HG02623 (cell line): ENCODE results near the gene BCL7B.
A peak's percentile ranks its signal among the peaks of the same experiment; 100 is the strongest.
"Not testable (repeated sequence)": the region's sequence is repeated elsewhere in the genome, so short reads cannot be mapped to it uniquely, and the experiment has no call there.

ENCODE experiments used
- ATAC-seq: cut with Tn5 transposase; IDR thresholded peaks from one replicate; pipeline ENCODE4 v1.9.1; 2021; ENCODE audit warnings: moderate library complexity; ENCODE audit not compliant: unreplicated experiment

The BCL7B gene

GRCh38 chr7:73537051-73537450 is 20.4 kb downstream of the BCL7B start:
- ATAC-seq: no peak

DNA sequence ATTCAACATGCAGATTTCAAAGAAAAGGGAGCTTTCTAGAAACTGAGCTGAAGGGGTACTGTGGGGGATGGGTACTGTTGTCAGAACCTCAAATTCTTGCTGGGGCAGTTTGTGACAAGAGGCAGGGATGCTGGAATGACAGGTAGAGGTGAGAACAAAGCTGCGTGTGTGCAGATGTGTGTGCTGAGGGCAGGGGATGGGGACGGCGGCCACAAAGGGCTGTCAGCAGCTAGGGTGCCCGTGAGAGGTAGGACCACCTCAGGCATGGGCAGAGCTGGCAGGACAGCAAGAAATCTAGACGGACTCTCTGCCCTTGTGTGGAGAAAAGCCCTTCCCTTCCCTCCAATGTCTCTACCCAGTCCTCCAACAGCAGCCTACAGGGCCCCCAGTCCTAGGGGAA is 21.0 kb downstream of the BCL7B start:
- no peak for ATAC-seq

DNA sequence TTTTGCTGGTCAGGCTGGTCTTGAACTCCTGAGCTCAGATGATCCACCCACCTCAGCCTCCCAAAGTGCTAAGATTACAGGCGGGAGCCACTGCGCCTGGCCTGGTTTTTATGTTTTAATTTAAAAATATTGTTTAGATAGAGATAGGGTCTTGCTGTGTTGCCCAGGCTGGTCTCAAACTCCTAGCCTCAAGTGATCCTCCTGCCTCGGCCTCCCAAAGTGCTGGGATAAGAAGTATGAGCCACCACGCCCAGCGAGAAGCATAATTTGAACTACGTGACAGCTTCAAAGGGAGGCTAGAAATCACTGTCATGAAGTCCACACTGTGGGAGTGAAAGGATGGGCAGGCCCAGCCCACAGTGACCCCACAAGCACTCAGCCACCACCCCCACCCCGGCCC is 21.6 kb downstream of the BCL7B start:
- not testable (repeated sequence) for ATAC-seq

DNA sequence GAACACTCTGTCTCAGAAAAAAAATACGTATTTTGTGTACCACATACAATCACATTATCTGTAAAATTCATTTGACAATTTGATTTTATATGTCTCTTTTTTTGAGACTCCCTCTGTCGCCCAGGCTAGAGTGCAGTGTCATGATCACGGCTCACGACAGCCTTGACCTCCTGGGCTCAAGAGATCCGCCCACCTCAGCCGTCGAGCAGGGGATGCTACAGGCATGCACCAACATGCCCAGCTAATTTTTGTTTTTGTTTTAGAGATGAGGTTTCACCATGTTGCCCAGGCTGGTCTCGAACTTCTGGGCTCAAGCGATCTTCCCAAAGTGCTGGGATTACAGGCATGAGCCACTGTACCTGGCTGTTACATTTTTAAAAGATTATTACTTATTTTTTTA is 23.7 kb downstream of the BCL7B start:
- ATAC-seq: no peak

- ATAC-seq: no peak
Measured at GRCh38 chr7:73532224-73532623, 25.3 kb downstream of the BCL7B start.

DNA sequence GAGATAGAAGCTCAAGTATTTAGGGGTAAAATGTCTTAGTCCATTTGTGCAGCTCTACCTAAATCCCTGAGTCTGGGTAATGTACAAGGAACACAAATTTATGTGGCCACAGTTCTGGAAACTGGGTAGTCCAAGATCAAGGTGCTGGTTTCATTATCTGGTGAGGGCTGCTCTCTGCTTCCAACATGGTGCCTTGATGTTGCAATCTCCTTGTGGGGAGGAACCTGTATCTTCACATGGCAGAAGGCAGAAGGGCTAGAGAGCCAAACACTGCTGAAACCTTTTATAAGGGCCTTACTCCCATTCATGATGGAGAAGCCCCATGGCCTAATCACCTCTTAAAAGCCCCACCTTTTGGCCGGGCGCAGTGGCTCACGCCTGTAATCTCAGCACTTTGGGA is 26.7 kb downstream of the BCL7B start:
- no peak for ATAC-seq

GRCh38 chr7:73526896-73527821 is 30.3 kb downstream of the BCL7B start:
- no peak for ATAC-seq

DNA sequence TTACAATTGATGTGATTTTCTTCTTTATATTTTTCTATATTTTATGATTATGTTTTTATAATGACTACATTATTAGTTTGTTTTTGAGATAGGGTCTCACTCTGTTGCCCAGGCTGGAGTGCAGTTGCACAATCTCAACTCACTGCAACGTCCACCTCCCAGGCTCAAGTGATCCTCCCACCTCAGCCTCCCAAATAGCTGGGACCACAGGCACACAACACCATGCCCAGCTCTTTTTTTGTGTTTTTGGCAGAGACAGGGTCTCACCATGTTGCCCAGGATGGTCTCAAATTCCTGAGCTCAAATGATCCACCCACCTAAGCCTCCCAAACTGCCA is 31.4 kb downstream of the BCL7B start:
- ATAC-seq: not testable (repeated sequence)

- peak; percentile 82 for ATAC-seq
Measured at GRCh38 chr7:73522105-73522872, 35.2 kb downstream of the BCL7B start, which contains the start of gene BAZ1B. TSS of gene BAZ1B (minus strand) at chr7:73522293. CDS start at chr7:73521933, 360 bp downstream.

- peak; percentile 34 for ATAC-seq
Measured at GRCh38 chr7:73521636-73522104, 35.8 kb downstream of the BCL7B start.

- ATAC-seq: no peak
Measured at GRCh38 chr7:73520673-73521635, 36.5 kb downstream of the BCL7B start.

DNA sequence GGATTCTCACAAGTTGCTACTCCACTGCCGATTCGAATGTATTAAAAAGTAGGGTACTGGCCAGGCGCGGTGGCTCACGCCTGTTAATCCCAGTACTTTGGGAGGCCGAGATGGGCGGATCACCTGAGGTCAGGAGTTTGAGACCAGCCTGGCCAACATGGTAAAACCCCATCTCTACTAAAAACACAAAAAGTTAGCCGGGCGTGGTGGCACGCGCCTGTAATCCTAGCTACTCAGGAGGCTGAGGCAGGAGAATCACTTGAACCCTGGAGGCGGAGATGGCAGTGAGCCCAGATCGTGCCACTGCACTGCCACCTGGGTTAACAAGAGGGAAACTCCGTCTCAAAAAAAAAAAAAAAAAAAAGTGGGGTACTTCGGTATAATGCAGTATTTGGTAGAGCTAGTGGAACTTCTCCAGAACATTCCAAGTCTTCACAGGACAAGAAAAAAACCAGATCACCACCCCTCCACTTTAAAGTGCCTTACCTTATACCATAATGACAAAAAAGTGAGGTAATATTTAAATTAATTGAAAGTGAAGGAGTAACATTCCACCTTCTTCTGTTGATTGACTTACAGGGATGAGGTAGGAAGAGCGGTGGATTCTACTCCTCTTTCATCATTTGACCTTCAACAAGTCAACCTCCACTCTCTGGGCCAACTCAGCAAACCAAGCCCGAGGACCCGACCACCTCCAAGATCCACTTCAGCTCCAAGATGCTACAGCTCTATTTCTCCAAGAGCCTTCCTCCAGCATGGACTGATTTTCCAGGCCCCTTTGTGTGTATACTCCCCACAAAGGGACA is 37.4 kb downstream of the BCL7B start:
- no peak for ATAC-seq

DNA sequence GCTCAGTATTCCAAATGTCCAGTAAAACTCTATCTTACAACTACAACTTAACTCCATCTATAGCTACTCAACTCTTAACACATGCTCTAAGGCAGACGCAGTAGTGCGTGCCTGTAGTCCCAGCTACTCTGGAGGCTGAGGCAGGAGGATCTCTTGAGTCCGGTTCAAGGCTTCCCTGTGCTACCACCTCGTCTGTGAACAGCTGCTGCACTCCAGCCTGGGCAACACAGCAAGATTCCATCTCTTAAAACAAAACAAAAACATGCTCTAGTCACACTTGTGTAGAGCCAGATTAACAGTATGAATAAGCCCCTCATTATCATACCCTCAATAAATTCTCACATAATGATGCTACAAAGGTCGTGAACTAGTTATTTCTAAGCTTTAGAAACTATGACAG is 39.0 kb downstream of the BCL7B start:
- no peak for ATAC-seq

DNA sequence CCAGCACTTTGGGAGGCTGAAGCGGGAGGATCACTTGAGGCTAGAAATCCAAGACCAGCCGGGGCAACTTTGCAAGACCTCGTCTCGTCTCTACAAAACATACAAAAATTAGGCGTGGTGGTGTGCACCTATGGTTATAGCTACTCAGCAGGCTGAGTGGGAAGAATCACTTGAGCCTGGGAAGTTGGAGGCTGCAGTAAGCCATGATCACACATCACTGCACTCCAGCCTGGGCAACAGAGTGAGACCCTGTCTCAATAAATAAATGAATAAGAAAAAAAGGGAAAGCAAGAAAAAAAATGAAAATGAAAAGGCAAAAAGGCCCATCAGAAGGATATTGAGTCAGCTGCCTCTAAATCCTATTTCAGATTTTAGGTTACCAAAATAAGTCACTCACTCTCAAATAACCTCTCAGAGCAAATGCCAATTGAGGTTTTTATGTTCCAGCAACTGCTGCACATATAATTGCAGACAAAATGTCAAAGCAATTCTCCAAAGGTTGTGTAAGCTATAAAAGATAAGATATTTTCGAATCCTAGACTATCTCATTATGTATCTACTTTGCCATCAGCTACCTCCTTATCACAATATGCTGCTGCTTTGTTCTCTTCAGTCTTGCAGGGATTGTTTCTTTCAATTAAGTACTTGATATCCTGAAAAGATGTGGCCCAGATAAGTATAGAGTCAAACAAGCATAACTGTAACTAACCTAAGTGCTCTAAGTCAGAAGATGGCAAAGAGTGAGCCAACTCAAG is 40.1 kb downstream of the BCL7B start:
- no peak for ATAC-seq

- ATAC-seq: no peak
Measured at GRCh38 chr7:73515178-73515577, 42.3 kb downstream of the BCL7B start.

DNA sequence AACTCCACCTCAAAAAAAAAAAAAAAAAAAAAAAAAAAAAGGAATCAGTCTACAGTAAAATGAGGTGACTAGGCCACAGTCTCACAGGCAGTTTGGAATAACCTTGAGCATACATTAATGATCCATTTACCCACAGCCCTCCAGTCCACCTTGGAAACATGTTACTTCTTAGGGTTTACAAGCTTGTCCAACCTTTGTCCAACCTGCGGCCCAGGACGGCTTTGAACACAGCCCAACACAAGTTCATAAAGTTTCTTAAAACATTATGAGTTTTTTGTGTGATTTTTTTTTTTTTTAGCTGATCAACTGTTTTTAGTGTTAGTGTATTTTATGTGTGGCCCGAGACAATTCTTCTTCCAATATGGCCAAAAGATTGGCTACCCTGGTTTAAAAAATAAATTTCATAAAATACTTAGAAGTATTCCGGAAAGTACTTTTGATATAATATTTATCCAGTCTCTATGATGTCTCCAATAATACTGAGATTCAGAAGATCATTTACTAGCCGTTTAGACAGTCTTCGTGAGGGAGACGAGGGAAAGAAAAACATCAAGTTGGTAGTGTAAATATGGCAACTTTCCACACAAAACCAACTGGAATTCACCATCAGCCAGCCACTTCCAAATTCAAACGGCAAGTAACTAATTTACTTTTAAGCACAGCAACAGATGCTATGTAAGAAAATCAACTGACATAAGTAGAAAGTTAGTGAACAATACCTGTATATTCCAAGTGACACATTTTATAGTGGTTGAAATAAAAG is 45.3 kb downstream of the BCL7B start:
- ATAC-seq: no peak

DNA sequence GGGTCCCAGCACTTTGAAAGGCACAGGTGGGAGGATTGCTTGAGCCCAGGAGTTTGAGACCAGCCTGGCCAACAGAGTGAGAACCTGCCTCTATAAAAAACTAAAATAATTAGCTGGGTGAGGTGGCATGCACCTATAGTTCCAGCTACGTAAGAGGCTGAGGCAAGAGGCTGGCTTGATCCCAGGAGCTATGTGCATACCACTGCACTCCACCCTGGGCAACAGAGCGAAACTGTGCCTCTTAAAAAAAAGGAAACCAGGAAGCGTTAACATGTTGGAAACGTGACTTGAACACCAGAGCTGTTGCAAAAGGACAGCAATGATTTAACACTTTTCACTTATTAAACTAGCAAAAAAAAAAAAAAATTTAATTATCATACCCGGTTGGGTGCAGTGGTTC is 48.0 kb downstream of the BCL7B start:
- no peak for ATAC-seq

GRCh38 chr7:73507556-73507955 is 49.9 kb downstream of the BCL7B start:
- ATAC-seq: no peak

DNA sequence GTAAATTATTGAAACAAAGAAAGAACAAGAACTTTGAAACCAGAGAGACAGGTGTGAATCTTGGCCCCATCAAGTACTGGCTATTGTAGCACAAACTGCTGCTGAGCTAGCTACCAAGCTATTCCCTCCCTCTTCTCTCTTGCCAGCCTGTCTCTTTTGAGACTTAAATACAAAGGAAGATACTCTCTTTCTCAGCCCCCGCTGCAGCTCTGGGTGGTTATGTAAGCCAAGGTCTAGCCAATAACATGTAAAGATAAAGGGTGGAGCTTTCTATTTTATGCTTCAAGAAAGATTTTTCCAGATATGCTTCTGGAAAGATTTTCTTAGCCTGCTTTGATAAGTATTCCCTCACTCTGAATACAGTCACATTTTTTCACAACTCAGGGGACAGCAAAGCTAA is 52.6 kb downstream of the BCL7B start:
- ATAC-seq: no peak
